Measurements from ENCODE around the gene NCAPH2.

DNA sequence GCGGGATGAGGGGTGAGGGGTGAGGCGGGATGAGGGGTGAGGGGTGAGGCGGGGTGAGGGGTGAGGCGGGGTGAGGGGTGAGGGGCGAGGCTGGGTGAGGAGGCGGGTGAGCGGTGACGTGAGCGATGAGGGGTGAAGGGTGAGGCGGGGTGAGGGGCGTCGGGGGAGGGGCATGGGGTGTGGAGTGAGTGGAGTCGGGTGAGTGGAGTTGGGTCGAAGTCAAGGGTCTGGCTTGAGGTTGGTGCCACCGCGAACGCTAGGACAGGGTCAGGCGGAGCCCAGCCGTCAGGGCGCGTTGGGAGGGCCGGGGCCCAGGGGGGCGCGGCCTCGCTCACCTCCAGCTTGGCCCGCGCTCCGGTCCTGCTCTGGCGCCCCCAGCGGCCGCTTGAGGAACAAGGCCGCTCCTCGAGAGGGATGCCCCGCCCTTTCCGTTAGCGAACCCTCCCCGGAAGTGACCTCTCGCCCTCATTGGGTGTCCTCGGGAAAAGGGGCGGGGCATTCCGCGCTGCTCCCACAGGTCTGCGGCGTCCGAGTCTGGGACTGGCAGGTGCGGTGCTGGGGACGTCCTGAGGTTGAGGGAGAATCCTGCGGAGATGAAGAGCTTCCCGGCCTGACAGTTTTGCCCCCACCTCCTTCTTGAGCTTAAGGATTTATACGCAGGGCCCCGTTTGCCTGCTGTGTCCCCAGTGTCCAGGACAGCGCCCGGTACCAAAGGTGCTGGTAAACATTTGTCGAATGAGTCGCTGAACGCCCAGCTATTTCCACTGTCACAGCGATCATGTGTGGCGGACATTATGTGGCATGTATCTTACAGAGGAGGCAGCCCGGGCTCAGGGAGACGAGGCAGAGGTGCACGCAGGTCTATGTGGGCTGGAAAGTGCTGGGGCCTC, 54.7 kb downstream of the NCAPH2 start, which contains the start of gene SYCE3:
- TF ChIP-seq KDM1A (IDR thresholded peaks at IDR 0.05; ENCODE audit: borderline replicate concordance, low read length) (no peak), CHD1 (IDR thresholded peaks at IDR 0.05; ENCODE audit: low read depth, low read length) (no peak), SUZ12 (IDR thresholded peaks at IDR 0.05; ENCODE audit: low read length) (no peak), CREB1 (IDR thresholded peaks at IDR 0.05) (0 out of 2 replicates have a peak, but pooled peaks have one; percentile 40), EP300 (IDR thresholded peaks at IDR 0.05; ENCODE audit: borderline replicate concordance in 1 of 2, low read depth in 2 of 2, low read length in 2 of 2) (no peak), POLR2A (IDR thresholded peaks at IDR 0.05; ENCODE audit: control extremely low read depth in 1 of 2, low read depth in 2 of 2, low read length in 2 of 2) (no peak)
- TF ChIP-seq, protein P1, sequence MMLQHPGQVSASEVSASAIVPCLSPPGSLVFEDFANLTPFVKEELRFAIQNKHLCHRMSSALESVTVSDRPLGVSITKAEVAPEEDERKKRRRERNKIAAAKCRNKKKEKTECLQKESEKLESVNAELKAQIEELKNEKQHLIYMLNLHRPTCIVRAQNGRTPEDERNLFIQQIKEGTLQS (IDR thresholded peaks at IDR 0.05; ENCODE audit: insufficient read depth, low read depth, low read length): no peak
- TF ChIP-seq, protein P2, sequence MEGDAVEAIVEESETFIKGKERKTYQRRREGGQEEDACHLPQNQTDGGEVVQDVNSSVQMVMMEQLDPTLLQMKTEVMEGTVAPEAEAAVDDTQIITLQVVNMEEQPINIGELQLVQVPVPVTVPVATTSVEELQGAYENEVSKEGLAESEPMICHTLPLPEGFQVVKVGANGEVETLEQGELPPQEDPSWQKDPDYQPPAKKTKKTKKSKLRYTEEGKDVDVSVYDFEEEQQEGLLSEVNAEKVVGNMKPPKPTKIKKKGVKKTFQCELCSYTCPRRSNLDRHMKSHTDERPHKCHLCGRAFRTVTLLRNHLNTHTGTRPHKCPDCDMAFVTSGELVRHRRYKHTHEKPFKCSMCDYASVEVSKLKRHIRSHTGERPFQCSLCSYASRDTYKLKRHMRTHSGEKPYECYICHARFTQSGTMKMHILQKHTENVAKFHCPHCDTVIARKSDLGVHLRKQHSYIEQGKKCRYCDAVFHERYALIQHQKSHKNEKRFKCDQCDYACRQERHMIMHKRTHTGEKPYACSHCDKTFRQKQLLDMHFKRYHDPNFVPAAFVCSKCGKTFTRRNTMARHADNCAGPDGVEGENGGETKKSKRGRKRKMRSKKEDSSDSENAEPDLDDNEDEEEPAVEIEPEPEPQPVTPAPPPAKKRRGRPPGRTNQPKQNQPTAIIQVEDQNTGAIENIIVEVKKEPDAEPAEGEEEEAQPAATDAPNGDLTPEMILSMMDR (IDR thresholded peaks at IDR 0.05; ENCODE audit: control extremely low read depth in 1 of 3, insufficient read depth in 1 of 3, low read depth in 1 of 3, low read length in 3 of 3): peak; percentile 81 to 88 (median 84)
- TF ChIP-seq, protein P3, sequence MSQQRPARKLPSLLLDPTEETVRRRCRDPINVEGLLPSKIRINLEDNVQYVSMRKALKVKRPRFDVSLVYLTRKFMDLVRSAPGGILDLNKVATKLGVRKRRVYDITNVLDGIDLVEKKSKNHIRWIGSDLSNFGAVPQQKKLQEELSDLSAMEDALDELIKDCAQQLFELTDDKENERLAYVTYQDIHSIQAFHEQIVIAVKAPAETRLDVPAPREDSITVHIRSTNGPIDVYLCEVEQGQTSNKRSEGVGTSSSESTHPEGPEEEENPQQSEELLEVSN (IDR thresholded peaks at IDR 0.05): no peak
- TF ChIP-seq, protein P4, sequence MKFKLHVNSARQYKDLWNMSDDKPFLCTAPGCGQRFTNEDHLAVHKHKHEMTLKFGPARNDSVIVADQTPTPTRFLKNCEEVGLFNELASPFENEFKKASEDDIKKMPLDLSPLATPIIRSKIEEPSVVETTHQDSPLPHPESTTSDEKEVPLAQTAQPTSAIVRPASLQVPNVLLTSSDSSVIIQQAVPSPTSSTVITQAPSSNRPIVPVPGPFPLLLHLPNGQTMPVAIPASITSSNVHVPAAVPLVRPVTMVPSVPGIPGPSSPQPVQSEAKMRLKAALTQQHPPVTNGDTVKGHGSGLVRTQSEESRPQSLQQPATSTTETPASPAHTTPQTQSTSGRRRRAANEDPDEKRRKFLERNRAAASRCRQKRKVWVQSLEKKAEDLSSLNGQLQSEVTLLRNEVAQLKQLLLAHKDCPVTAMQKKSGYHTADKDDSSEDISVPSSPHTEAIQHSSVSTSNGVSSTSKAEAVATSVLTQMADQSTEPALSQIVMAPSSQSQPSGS (IDR thresholded peaks at IDR 0.05; ENCODE audit: low read length): no peak

Measured in H1 (cell line).